HCT116 (cell line): ENCODE measurements around the gene SEMA6D.

Source experiments
- CTCF ChIP-seq, 3 experiments: fragments of 200-600 bp in 1 of 3; sonication (generic) in 1 of 3; IDR thresholded peaks in 2 of 3; conservative IDR thresholded peaks in 1 of 3; 2 replicates each; pipeline ENCODE4 v1.5.1; 2012 to 2017; ENCODE audit warnings: low read depth in 2 of 3, low read length in 2 of 3, antibody characterized with exemption in 1 of 3, borderline replicate concordance in 1 of 3, control low read depth in 1 of 3, mild to moderate bottlenecking in 1 of 3, mixed read lengths in 1 of 3, mixed run types in 1 of 3, moderate library complexity in 1 of 3; ENCODE audit not compliant: insufficient read depth in 1 of 3
- EZH2 ChIP-seq: fragments of 200-600 bp; sonication (generic); IDR thresholded peaks from 2 replicates; pipeline ENCODE4 v1.6.1; 2017; ENCODE audit warnings: antibody characterized with exemption, mixed run types
- FOSL1 ChIP-seq: IDR thresholded peaks from 2 replicates; pipeline ENCODE4 v1.6.1; 2012; ENCODE audit warnings: low read depth
- JUND ChIP-seq: IDR thresholded peaks from 2 replicates; pipeline ENCODE4 v1.6.1; 2012
- MAX ChIP-seq: IDR thresholded peaks from 2 replicates; pipeline ENCODE4 v1.6.1; 2012
- POLR2A ChIP-seq: IDR thresholded peaks from 2 replicates; pipeline ENCODE4 v1.7.0; 2011; ENCODE audit warnings: borderline replicate concordance; ENCODE audit not compliant: insufficient read depth, insufficient read length; ENCODE audit errors: extremely low read depth
- SIN3A ChIP-seq: IDR thresholded peaks from 2 replicates; pipeline ENCODE4 v1.6.1; 2012; ENCODE audit warnings: low read depth
- YY1 ChIP-seq: IDR thresholded peaks from 2 replicates; pipeline ENCODE4 v1.6.1; 2011; ENCODE audit warnings: low read length, low read depth, moderate library complexity, mild to moderate bottlenecking; ENCODE audit not compliant: insufficient replicate concordance; ENCODE audit errors: extremely low read depth

GRCh38 chr15:47708161-47708980 lies 8.9 kb upstream of the SEMA6D start:
- no peak for TF ChIP-seq CTCF (IDR thresholded peaks at IDR 0.05 in 2 of 3, conservative IDR thresholded peaks at IDR 0.05 in 1 of 3; ENCODE audit: borderline replicate concordance in 1 of 3, insufficient read depth in 1 of 3, low read depth in 2 of 3, low read length in 2 of 3)
- TF ChIP-seq POLR2A = no peak
- no peak for TF ChIP-seq MAX
- TF ChIP-seq SIN3A = no peak
- TF ChIP-seq YY1 = no peak
- no peak for TF ChIP-seq FOSL1
- no peak for TF ChIP-seq EZH2
- TF ChIP-seq JUND = no peak
